ENCODE results near the gene CACNA1I. TPM values are rescaled to one million over a fixed set of nuclear protein-coding genes. Genes with fewer than 3 reads are reported as not detected.
A peak's percentile ranks its signal among the peaks of the same experiment; 100 is the strongest.

Gene CACNA1I
- total RNA-seq, 1 experiment from 2014 or later = 0.90 TPM

GRCh38 chr22:39556970-39557841, 13.3 kb upstream of the CACNA1I start:
- peak; percentile 49 for DNase-seq (ENCODE audit: low spot score)
- intact Hi-C loops (cut with micrococcal nuclease; ENCODE audit: unreplicated experiment) = no loop called here
- H3K4me3 ChIP-seq (ENCODE audit: low read depth, low read length, poor library complexity, severe bottlenecking) = peak overlapping the region; percentile 38

GRCh38 chr22:39558254-39558727, 12.3 kb upstream of the CACNA1I start:
- Histone ChIP-seq H3K36me3 (ENCODE audit: insufficient read depth, low read length, poor library complexity, severe bottlenecking) (no peaks in the 10 kb centered on the region), H3K4me3 (ENCODE audit: low read depth, low read length, poor library complexity, severe bottlenecking) (peak overlapping the region; percentile 30), H3K27ac (ENCODE audit: low read depth, low read length, poor library complexity, severe bottlenecking) (no peak overlapping the region), H3K9me3 (ENCODE audit: low read depth, low read length, poor library complexity, severe bottlenecking) (no peaks in the 10 kb centered on the region), H3K4me1 (ENCODE audit: insufficient read depth, low read length, poor library complexity, severe bottlenecking) (no peaks in the 10 kb centered on the region), H3K27me3 (replicated peaks; ENCODE audit: insufficient read depth, low read depth, low read length, poor library complexity) (peaks cover 36% of the 10 kb centered on the region)
- ChIA-PET CTCF (interaction anchor here (0.6 kb wide), 1 partner anchor 250 kb away, joined by 9 read pairs; no protein-coding TSS in a partner anchor), POLR2A (ENCODE audit: low non-redundant PET) (no interaction called here)
- BruUV-seq (replicated peaks) = no TSS peak
- intact Hi-C loops (cut with micrococcal nuclease; ENCODE audit: unreplicated experiment) = no loop called here
- no peak for DNase-seq (ENCODE audit: low spot score)
- peak; percentile 70 for TF ChIP-seq EZH2 (IDR thresholded peaks at IDR 0.05; ENCODE audit: borderline replicate concordance, low read depth, low read length, poor library complexity, severe bottlenecking)
- TF ChIP-seq CTCF (conservative IDR thresholded peaks at IDR 0.05; ENCODE audit: low read depth, low read length) = no peak

More at GRCh38 chr22:39556970-39557841, 13.3 kb upstream of the CACNA1I start:
- Histone ChIP-seq H3K27me3 (replicated peaks; ENCODE audit: insufficient read depth, low read depth, low read length, poor library complexity) (peaks cover 36% of the 10 kb centered on the region), H3K9me3 (ENCODE audit: low read depth, low read length, poor library complexity, severe bottlenecking) (no peaks in the 10 kb centered on the region), H3K4me1 (ENCODE audit: insufficient read depth, low read length, poor library complexity, severe bottlenecking) (no peaks in the 10 kb centered on the region), H3K27ac (ENCODE audit: low read depth, low read length, poor library complexity, severe bottlenecking) (no peak overlapping the region), H3K36me3 (ENCODE audit: insufficient read depth, low read length, poor library complexity, severe bottlenecking) (no peaks in the 10 kb centered on the region)
- ChIA-PET POLR2A (ENCODE audit: low non-redundant PET) (no interaction called here), CTCF (no interaction called here)
- no TSS peak for BruUV-seq (replicated peaks)
- TF ChIP-seq EZH2 (IDR thresholded peaks at IDR 0.05; ENCODE audit: borderline replicate concordance, low read depth, low read length, poor library complexity, severe bottlenecking) = no peak
- peak; percentile 45 for TF ChIP-seq CTCF (conservative IDR thresholded peaks at IDR 0.05; ENCODE audit: low read depth, low read length)

DNA sequence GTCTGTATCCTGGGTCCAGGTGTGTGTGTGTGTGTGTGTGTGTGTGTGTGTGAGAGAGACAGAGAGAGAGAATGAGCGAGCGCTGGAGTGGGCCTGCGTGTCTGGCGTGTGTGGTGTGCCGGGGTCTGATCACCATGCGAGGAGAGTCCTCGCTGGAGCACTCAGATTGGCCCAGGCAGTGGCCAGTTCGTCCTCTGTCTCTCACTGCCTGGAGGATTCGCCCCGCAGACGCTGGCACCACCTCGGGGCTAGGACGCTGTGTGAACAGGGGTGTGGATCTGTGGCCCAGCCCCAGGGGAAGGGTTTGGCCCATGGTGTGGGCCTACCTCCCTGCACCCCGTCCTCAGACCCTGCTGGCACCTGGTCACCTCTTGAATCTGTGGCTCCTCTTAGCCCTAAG, 11.6 kb upstream of the CACNA1I start:
- H3K27me3 ChIP-seq (replicated peaks; ENCODE audit: insufficient read depth, low read depth, low read length, poor library complexity) = peaks cover 36% of the 10 kb centered on the region
- peak overlapping the region; percentile 30 for H3K4me3 ChIP-seq (ENCODE audit: low read depth, low read length, poor library complexity, severe bottlenecking)
- BruUV-seq (replicated peaks) = no TSS peak
- no peaks in the 10 kb centered on the region for H3K4me1 ChIP-seq (ENCODE audit: insufficient read depth, low read length, poor library complexity, severe bottlenecking)
- CTCF ChIA-PET = no interaction called here
- intact Hi-C loops (cut with micrococcal nuclease; ENCODE audit: unreplicated experiment) = no loop called here
- H3K27ac ChIP-seq (ENCODE audit: low read depth, low read length, poor library complexity, severe bottlenecking) = no peak overlapping the region
- no peak for DNase-seq (ENCODE audit: low spot score)
- TF ChIP-seq CTCF (conservative IDR thresholded peaks at IDR 0.05; ENCODE audit: low read depth, low read length) = no peak
- H3K9me3 ChIP-seq (ENCODE audit: low read depth, low read length, poor library complexity, severe bottlenecking) = no peaks in the 10 kb centered on the region
- H3K36me3 ChIP-seq (ENCODE audit: insufficient read depth, low read length, poor library complexity, severe bottlenecking) = no peaks in the 10 kb centered on the region
- POLR2A ChIA-PET (ENCODE audit: low non-redundant PET) = no interaction called here
